Measurements from ENCODE around the gene TMEM9B.
A peak's percentile ranks its signal among the peaks of the same experiment; 100 is the strongest.

TMEM9B gene

GRCh38 chr11:8928981-8929615 lies 35.1 kb downstream of the TMEM9B start:
- no peak for DNase-seq (ENCODE audit: low read depth)

GRCh38 chr11:8928205-8928604 lies 36.0 kb downstream of the TMEM9B start:
- DNase-seq (ENCODE audit: low read depth): no peak

- no peak for DNase-seq (ENCODE audit: low read depth)
Observed at GRCh38 chr11:8927233-8927632, 37.0 kb downstream of the TMEM9B start.

GRCh38 chr11:8926236-8926635 lies 38.0 kb downstream of the TMEM9B start:
- DNase-seq (ENCODE audit: low read depth): no peak

- DNase-seq (ENCODE audit: low read depth): no peak
Observed at GRCh38 chr11:8925711-8926110, 38.5 kb downstream of the TMEM9B start.

GRCh38 chr11:8922691-8923090 lies 41.6 kb downstream of the TMEM9B start:
- no peak for DNase-seq (ENCODE audit: low read depth)

- no peak for DNase-seq (ENCODE audit: low read depth)
Observed at GRCh38 chr11:8917157-8917825, 47.0 kb downstream of the TMEM9B start.

GRCh38 chr11:8914661-8915018 lies 49.6 kb downstream of the TMEM9B start:
- DNase-seq (ENCODE audit: low read depth): no peak

- DNase-seq (ENCODE audit: low read depth): no peak
Observed at GRCh38 chr11:8913961-8914660, 50.1 kb downstream of the TMEM9B start.

- DNase-seq (ENCODE audit: low read depth): peak; percentile 49
Observed at GRCh38 chr11:8911029-8911823, 53.0 kb downstream of the TMEM9B start, which contains the start of gene AKIP1. TSS of gene AKIP1 (plus strand) at chr11:8911189. CDS start at chr11:8911450, 261 bp downstream.

- no peak for DNase-seq (ENCODE audit: low read depth)
Observed at GRCh38 chr11:8910649-8911026, 53.6 kb downstream of the TMEM9B start.

- DNase-seq (ENCODE audit: low read depth): no peak
Observed at GRCh38 chr11:8908099-8908498, 56.1 kb downstream of the TMEM9B start.

GRCh38 chr11:8907116-8907515 lies 57.1 kb downstream of the TMEM9B start:
- no peak for DNase-seq (ENCODE audit: low read depth)

- no peak for DNase-seq (ENCODE audit: low read depth)
Observed at GRCh38 chr11:8905528-8906165, 58.6 kb downstream of the TMEM9B start.

- DNase-seq (ENCODE audit: low read depth): no peak
Observed at GRCh38 chr11:8899119-8899753, 65.0 kb downstream of the TMEM9B start.
